ENCODE results near the gene CHD1.
"Not testable (repeated sequence)": the region's sequence is repeated elsewhere in the genome, so short reads cannot be mapped to it uniquely, and the experiment has no call there.

Gene CHD1

GRCh38 chr5:98928873-98929709 is at the start of gene CHD1:
TSS of gene CHD1 (minus strand) at chr5:98929007. CDS start at chr5:98926386, 2,621 bp downstream.
- DNase-seq: peak; percentile 94 to 95

GRCh38 chr5:98978528-98978927 is 49.7 kb upstream of the CHD1 start:
- DNase-seq: no peak

GRCh38 chr5:98977723-98978122 is 48.9 kb upstream of the CHD1 start:
- no peak for DNase-seq

GRCh38 chr5:98975682-98976407 is 47.0 kb upstream of the CHD1 start:
- no peak for DNase-seq

GRCh38 chr5:98975223-98975622 is 46.4 kb upstream of the CHD1 start:
- DNase-seq: no peak

GRCh38 chr5:98969400-98969799 is 40.6 kb upstream of the CHD1 start:
- DNase-seq: no peak

- DNase-seq: no peak
Observed at GRCh38 chr5:98968056-98968564, 39.3 kb upstream of the CHD1 start.

- DNase-seq: no peak
Observed at GRCh38 chr5:98965226-98965625, 36.4 kb upstream of the CHD1 start.

GRCh38 chr5:98964621-98965020 is 35.8 kb upstream of the CHD1 start:
- DNase-seq: no peak

GRCh38 chr5:98963019-98963418 is 34.2 kb upstream of the CHD1 start:
- DNase-seq: no peak

- DNase-seq: no peak
Observed at GRCh38 chr5:98962587-98962986, 33.8 kb upstream of the CHD1 start.

GRCh38 chr5:98961665-98962344 is 33.0 kb upstream of the CHD1 start:
- no peak for DNase-seq

- DNase-seq: no peak
Observed at GRCh38 chr5:98957307-98957706, 28.5 kb upstream of the CHD1 start.

- not testable (repeated sequence) for DNase-seq
Observed at GRCh38 chr5:98955888-98956287, 27.1 kb upstream of the CHD1 start.

GRCh38 chr5:98955471-98955870 is 26.7 kb upstream of the CHD1 start:
- DNase-seq: not testable (repeated sequence)

GRCh38 chr5:98954392-98955028 is 25.7 kb upstream of the CHD1 start:
- no peak for DNase-seq

- no peak for DNase-seq
Observed at GRCh38 chr5:98942847-98943246, 14.0 kb upstream of the CHD1 start.

- no peak for DNase-seq
Observed at GRCh38 chr5:98941131-98941883, 12.5 kb upstream of the CHD1 start.

- DNase-seq: no peak
Observed at GRCh38 chr5:98940581-98940980, 11.8 kb upstream of the CHD1 start.

GRCh38 chr5:98938464-98938863 is 9.7 kb upstream of the CHD1 start:
- no peak for DNase-seq

GRCh38 chr5:98936948-98937715 is 8.3 kb upstream of the CHD1 start:
- no peak for DNase-seq
